Thymus (tissue), 11 donors: ENCODE results near the gene PREX1. TPM values are rescaled to one million over a fixed set of nuclear protein-coding genes. Genes with fewer than 3 reads are reported as not detected.
"Not testable (repeated sequence)": the region's sequence is repeated elsewhere in the genome, so short reads cannot be mapped to it uniquely, and the experiment has no call there.

Experiments used
- DNase-seq, 9 donors: peaks; one replicate each; pipeline ENCODE4 v3.0.0-alpha.2; 2013; ENCODE audit warnings: low spot score in 9 of 9, low read depth in 6 of 9, missing footprints in 1 of 9
- H3K27ac ChIP-seq, 2 donors: one replicate each; pipeline ENCODE4 v1.5.1; 2013; ENCODE audit warnings: control low read depth in 1 of 2, low read depth in 1 of 2, low read length in 1 of 2, mild to moderate bottlenecking in 1 of 2, moderate library complexity in 1 of 2
- H3K27me3 ChIP-seq, 2 donors: one replicate each; pipeline ENCODE4 v1.5.1; 2013; ENCODE audit warnings: low read length in 1 of 2; ENCODE audit not compliant: control insufficient read depth in 2 of 2, insufficient read depth in 1 of 2
- H3K36me3 ChIP-seq, 2 donors: one replicate each; pipeline ENCODE4 v1.5.1; 2013; ENCODE audit warnings: low read length in 1 of 2, mild to moderate bottlenecking in 1 of 2, moderate library complexity in 1 of 2; ENCODE audit not compliant: control insufficient read depth in 2 of 2, insufficient read depth in 2 of 2
- H3K4me1 ChIP-seq, 2 donors: one replicate each; pipeline ENCODE4 v1.5.1; 2013; ENCODE audit warnings: low read length in 2 of 2; ENCODE audit not compliant: control insufficient read depth in 2 of 2, insufficient read depth in 2 of 2
- H3K4me3 ChIP-seq, 2 donors: one replicate each; pipeline ENCODE4 v1.5.1; 2013; ENCODE audit warnings: low read length in 2 of 2, control low read depth in 1 of 2, mild to moderate bottlenecking in 1 of 2
- H3K9me3 ChIP-seq, 2 donors: one replicate each; pipeline ENCODE4 v1.5.1; 2013; ENCODE audit warnings: low read length in 1 of 2, mild to moderate bottlenecking in 1 of 2; ENCODE audit not compliant: control insufficient read depth in 2 of 2, insufficient read depth in 1 of 2
- WGBS: extraction: QIAGEN DNeasy Blood & Tissue Kit; methylation state at CpG from one replicate; pipeline ENCODE4 v1.1.7; 2013; 5-methylcytosine and 5-hydroxymethylcytosine counted together
- polyA plus RNA-seq: library from polyadenylated mRNA; stranded (reverse); fragments of 200-250 nt; gene quantifications from one replicate; pipeline ENCODE4 v1.2.3, GENCODE V29; 2013
- total RNA-seq: library from RNA; stranded (reverse); fragments of 120-200 nt; gene quantifications from one replicate; pipeline ENCODE4 v1.2.4, GENCODE V29; 2013
- donor health status: healthy.

PREX1 gene
- total and polyA plus RNA-seq, 2 donors: 12.5 to 19.8 TPM

GRCh38 chr20:48599748-48600469 is 227.9 kb downstream of the PREX1 start:
- H3K27ac ChIP-seq: no peak overlapping the region
- H3K9me3 ChIP-seq: peaks cover 0 to 1% of the 10 kb centered on the region in 2 donors
- no peaks in the 10 kb centered on the region for H3K4me1 ChIP-seq
- 94% methylated on average over 11 of the region's 11 CpGs for WGBS
- H3K4me3 ChIP-seq: no peak overlapping the region
- no peaks in the 10 kb centered on the region for H3K36me3 ChIP-seq
- no peaks in the 10 kb centered on the region for H3K27me3 ChIP-seq
- no peak for DNase-seq

DNA sequence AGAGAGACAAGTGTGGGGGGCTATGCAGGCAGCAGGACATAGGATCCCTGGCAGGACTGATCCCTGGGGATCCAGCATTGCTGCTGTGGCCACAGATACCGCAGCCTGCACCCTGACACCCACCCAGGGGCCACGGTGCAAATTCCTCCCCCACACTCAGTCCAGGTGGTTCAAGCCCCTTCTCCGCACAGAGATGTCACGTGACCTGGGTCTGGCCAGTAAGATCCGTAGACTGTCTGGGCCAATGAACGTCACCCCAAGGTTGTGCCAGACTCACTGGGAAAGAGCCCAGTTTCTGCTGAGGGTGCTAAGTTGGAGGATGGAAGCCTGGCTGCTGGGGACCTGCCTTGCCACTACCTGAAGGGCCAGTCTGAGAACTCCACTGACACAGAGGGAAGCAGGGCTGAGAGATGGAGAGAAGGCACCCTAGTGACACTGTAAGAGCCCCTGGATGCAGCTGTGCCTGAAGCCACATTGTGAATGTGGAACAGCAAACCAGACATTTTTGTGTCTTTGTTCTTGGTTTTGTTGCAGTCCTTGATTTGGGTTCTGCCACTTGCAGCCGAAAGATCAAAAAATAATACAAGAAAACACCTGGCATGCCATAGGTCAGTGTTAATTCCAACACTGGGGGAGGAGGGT is 228.6 kb downstream of the PREX1 start:
- Histone ChIP-seq H3K27ac (no peak overlapping the region), H3K27me3 (no peaks in the 10 kb centered on the region), H3K36me3 (no peaks in the 10 kb centered on the region), H3K9me3 (peaks cover 0 to 1% of the 10 kb centered on the region in 2 donors), H3K4me1 (no peaks in the 10 kb centered on the region), H3K4me3 (no peak overlapping the region)
- DNase-seq: no peak
- 91% methylated on average over 7 of the region's 7 CpGs for WGBS

- DNase-seq, H3K9me3 ChIP-seq, H3K4me1 ChIP-seq, H3K27ac ChIP-seq, H3K27me3 ChIP-seq, H3K4me3 ChIP-seq, H3K36me3 ChIP-seq: not testable (repeated sequence)
- WGBS: 87% methylated on average over 16 of the region's 16 CpGs
These were observed 229.4 kb downstream of the PREX1 start for GRCh38 chr20:48598303-48598941.

GRCh38 chr20:48597521-48598302 is 230.1 kb downstream of the PREX1 start:
- Histone ChIP-seq H3K4me1 (no peaks in the 10 kb centered on the region), H3K27me3 (no peaks in the 10 kb centered on the region), H3K4me3 (no peak overlapping the region), H3K36me3 (no peaks in the 10 kb centered on the region), H3K27ac (no peak overlapping the region), H3K9me3 (peaks cover 0 to 1% of the 10 kb centered on the region in 2 donors)
- WGBS: 87% methylated on average over 12 of the region's 12 CpGs
- no peak for DNase-seq

DNA sequence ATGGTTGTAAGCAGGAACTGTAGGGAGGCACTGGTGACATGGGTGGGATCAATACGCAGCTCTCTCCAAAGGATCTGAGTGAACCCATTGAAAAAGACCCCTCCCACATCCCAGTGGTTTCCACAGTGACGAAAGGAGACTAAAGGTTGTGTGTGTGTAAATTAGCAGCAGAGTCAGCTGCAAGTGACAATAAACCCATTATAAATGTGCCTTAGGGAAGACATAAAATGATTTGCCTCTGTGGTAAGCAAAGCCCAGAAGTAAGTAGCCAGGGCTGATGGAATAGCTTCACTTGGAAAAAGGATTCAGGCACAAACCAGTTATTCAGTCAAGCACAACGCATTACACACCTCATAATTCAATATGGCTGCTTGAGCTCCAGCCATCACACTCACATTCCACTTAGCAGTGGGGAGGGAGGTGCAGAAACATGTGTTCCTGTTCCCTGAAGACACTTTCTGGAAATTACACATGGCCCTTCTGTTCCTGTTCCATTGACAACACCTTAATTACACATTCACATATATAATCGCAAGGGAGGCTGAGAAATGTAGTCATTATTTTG is 231.4 kb downstream of the PREX1 start:
- peaks cover 0 to 1% of the 10 kb centered on the region in 2 donors for H3K9me3 ChIP-seq
- H3K36me3 ChIP-seq: no peaks in the 10 kb centered on the region
- H3K27ac ChIP-seq: no peak overlapping the region
- no peaks in the 10 kb centered on the region for H3K27me3 ChIP-seq
- no peak overlapping the region for H3K4me3 ChIP-seq
- H3K4me1 ChIP-seq: no peaks in the 10 kb centered on the region
- 96% methylated on average over 4 of the region's 4 CpGs for WGBS
- no peak for DNase-seq

GRCh38 chr20:48595495-48596333 is 232.1 kb downstream of the PREX1 start:
- Histone ChIP-seq H3K36me3 (no peaks in the 10 kb centered on the region), H3K9me3 (peaks cover 0 to 1% of the 10 kb centered on the region in 2 donors)

GRCh38 chr20:48594533-48594932 is 233.3 kb downstream of the PREX1 start:
- H3K9me3 ChIP-seq: peaks cover 0 to 1% of the 10 kb centered on the region in 2 donors
- no peaks in the 10 kb centered on the region for H3K36me3 ChIP-seq
- 90% methylated on average over 3 of the region's 3 CpGs for WGBS
- H3K27ac ChIP-seq: no peak overlapping the region
- H3K4me1 ChIP-seq: no peaks in the 10 kb centered on the region
- H3K4me3 ChIP-seq: no peak overlapping the region
- DNase-seq: no peak
- H3K27me3 ChIP-seq: no peaks in the 10 kb centered on the region

More at GRCh38 chr20:48595495-48596333, 232.1 kb downstream of the PREX1 start:
- no peak overlapping the region for H3K4me3 ChIP-seq
- no peak overlapping the region for H3K27ac ChIP-seq
- no peak for DNase-seq
- 75% methylated on average over 10 of the region's 10 CpGs for WGBS
- H3K27me3 ChIP-seq: no peaks in the 10 kb centered on the region
- H3K4me1 ChIP-seq: no peaks in the 10 kb centered on the region
